Medulla oblongata (tissue), 1 donor: ENCODE data around the gene ARID4A.
"Not testable (repeated sequence)": the region's sequence is repeated elsewhere in the genome, so short reads cannot be mapped to it uniquely, and the experiment has no call there.

Source experiments
- DNase-seq: peaks from one replicate; pipeline ENCODE4 v3.0.0-alpha.2; 2015; ENCODE audit errors: extremely low spot score

ARID4A gene

GRCh38 chr14:58294201-58294600 lies 4.2 kb upstream of the ARID4A start:
- no peak for DNase-seq

- no peak for DNase-seq
Measured at GRCh38 chr14:58296726-58297125, 1.6 kb upstream of the ARID4A start.

- DNase-seq, result no peak
Measured at GRCh38 chr14:58297412-58297761, 968 bp upstream of the ARID4A start.

- DNase-seq, result peak; percentile 100
Measured at GRCh38 chr14:58297762-58298476, 436 bp upstream of the ARID4A start.

GRCh38 chr14:58299401-58300330 lies 1.3 kb downstream of the ARID4A start:
- DNase-seq, result peak; percentile 47

- no peak for DNase-seq
Measured at GRCh38 chr14:58301416-58301815, 3.1 kb downstream of the ARID4A start.

- DNase-seq, result no peak
Measured at GRCh38 chr14:58305730-58306129, 7.4 kb downstream of the ARID4A start.

- no peak for DNase-seq
Measured at GRCh38 chr14:58307597-58308316, 9.4 kb downstream of the ARID4A start.

- no peak for DNase-seq
Measured at GRCh38 chr14:58309086-58309485, 10.7 kb downstream of the ARID4A start.

GRCh38 chr14:58313699-58314098 lies 15.3 kb downstream of the ARID4A start:
- DNase-seq, result no peak

- no peak for DNase-seq
Measured at GRCh38 chr14:58315606-58316005, 17.3 kb downstream of the ARID4A start.

GRCh38 chr14:58327019-58327418 lies 28.7 kb downstream of the ARID4A start:
- no peak for DNase-seq

- peak; percentile 95 for DNase-seq
Measured at GRCh38 chr14:58331111-58331510, 32.8 kb downstream of the ARID4A start.

- DNase-seq, result peak; percentile 33
Measured at GRCh38 chr14:58332561-58332960, 34.2 kb downstream of the ARID4A start.

- DNase-seq, result not testable (repeated sequence)
Measured at GRCh38 chr14:58339666-58340065, 41.3 kb downstream of the ARID4A start.

GRCh38 chr14:58341152-58341748 lies 42.9 kb downstream of the ARID4A start:
- DNase-seq, result no peak

GRCh38 chr14:58343535-58343934 lies 45.2 kb downstream of the ARID4A start:
- DNase-seq, result not testable (repeated sequence)

GRCh38 chr14:58353516-58354299 lies 55.4 kb downstream of the ARID4A start:
- no peak for DNase-seq

GRCh38 chr14:58354808-58355207 lies 56.5 kb downstream of the ARID4A start:
- no peak for DNase-seq

- DNase-seq, result no peak
Measured at GRCh38 chr14:58356268-58356667, 57.9 kb downstream of the ARID4A start.

GRCh38 chr14:58362272-58362671 lies 63.9 kb downstream of the ARID4A start:
- not testable (repeated sequence) for DNase-seq
